Colonic mucosa (tissue), 4 donors: ENCODE measurements around the gene CPNE9. TPM values are rescaled to one million over a fixed set of nuclear protein-coding genes. Genes with fewer than 3 reads are reported as not detected.
A peak's percentile ranks its signal among the peaks of the same experiment; 100 is the strongest.

Experiments used
- DNase-seq: peaks from one replicate; pipeline ENCODE4 v3.0.0-alpha.2; 2020
- H3K27ac ChIP-seq: fragments of 200-600 bp; one replicate; pipeline ENCODE4 v1.8.0; 2021
- H3K27me3 ChIP-seq: fragments of 200-600 bp; one replicate; pipeline ENCODE4 v1.8.0; 2021
- H3K36me3 ChIP-seq: fragments of 200-600 bp; one replicate; pipeline ENCODE4 v1.8.0; 2021
- H3K4me1 ChIP-seq: fragments of 200-600 bp; one replicate; pipeline ENCODE4 v1.8.0; 2021; ENCODE audit warnings: mild to moderate bottlenecking
- H3K4me3 ChIP-seq: fragments of 200-600 bp; one replicate; pipeline ENCODE4 v1.8.0; 2021
- H3K9ac ChIP-seq, 2 donors: one replicate each; pipeline ENCODE4 v1.7.0; 2013; ENCODE audit warnings: control low read depth in 2 of 2, low read depth in 2 of 2, low read length in 2 of 2
- H3K9me3 ChIP-seq: fragments of 200-600 bp; one replicate; pipeline ENCODE4 v1.8.0; 2021
- CTCF ChIP-seq: fragments of 200-600 bp; IDR thresholded peaks from one replicate; pipeline ENCODE4 v1.8.0; 2022; ENCODE audit warnings: antibody characterized with exemption, mild to moderate bottlenecking
- intact Hi-C: fragments of 100-400 bp; cut with DNase I; formaldehyde crosslinking; loops from one replicate; pipeline ENCODE4 v1.14.1; 2022
- total RNA-seq, 2 donors: library from RNA; stranded (reverse); fragmentation: NEBNext Ultra II Directional in 1 of 2; extraction: Animal tissue kit (Norgen Biotek cat#: 25700) in 1 of 2; gene quantifications; one replicate each; pipeline ENCODE4 v1.2.1, GENCODE V29; 2021
- donor health status: healthy.
- donor health status: DM: no; HTN: no; CAD: no.
- donor health status: DM: no; HTN: no; CAD: no.

Gene CPNE9
- total RNA-seq, 2 donors from 2014 or later, result not detected

GRCh38 chr3:9746330-9746729 is 42.7 kb downstream of the CPNE9 start:
- TF ChIP-seq CTCF, result no peak
- H3K36me3 ChIP-seq, result peaks cover 28% of the 10 kb centered on the region
- H3K9me3 ChIP-seq, result no peaks in the 10 kb centered on the region
- H3K4me1 ChIP-seq, result peaks cover 7% of the 10 kb centered on the region
- no peak overlapping the region for H3K9ac ChIP-seq
- no peak for DNase-seq
- no peaks in the 10 kb centered on the region for H3K27me3 ChIP-seq
- H3K27ac ChIP-seq, result no peak overlapping the region
- intact Hi-C loops, result loop anchor here (5.0 kb wide), 1 partner anchor 46 kb away; the partner anchor contains the start of genes ARPC4 and TADA3
- no peak overlapping the region for H3K4me3 ChIP-seq

- Histone ChIP-seq H3K36me3 (peaks cover 28% of the 10 kb centered on the region), H3K27me3 (no peaks in the 10 kb centered on the region), H3K4me1 (peaks cover 7% of the 10 kb centered on the region), H3K9me3 (no peaks in the 10 kb centered on the region), H3K27ac (no peak overlapping the region), H3K9ac (no peak overlapping the region), H3K4me3 (no peak overlapping the region)
- intact Hi-C loops, result loop anchor here (5.0 kb wide), 1 partner anchor 45 kb away; the partner anchor contains the start of genes ARPC4 and TADA3
- no peak for TF ChIP-seq CTCF
- DNase-seq, result no peak
Measured at GRCh38 chr3:9747267-9747666, 43.6 kb downstream of the CPNE9 start.

DNA sequence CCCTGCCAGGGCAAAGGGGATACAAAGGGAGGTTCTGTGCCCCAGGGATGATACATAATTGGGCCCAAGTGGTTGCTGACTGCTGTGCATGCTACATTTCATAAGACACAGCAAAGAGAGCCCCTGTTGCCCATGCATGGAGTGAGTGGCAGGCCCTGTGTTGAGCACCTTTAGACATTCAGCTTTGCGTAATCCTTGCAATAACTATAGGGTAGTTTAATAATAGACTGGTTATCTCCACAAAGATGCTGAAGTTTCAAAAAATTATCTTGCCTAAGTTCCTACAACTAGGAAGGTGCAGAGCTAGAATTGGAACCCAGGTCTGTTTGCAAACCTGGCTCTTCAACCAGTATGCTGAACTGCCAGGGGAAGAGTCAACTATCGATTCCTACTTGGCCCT is 44.4 kb downstream of the CPNE9 start:
- Histone ChIP-seq H3K27ac (no peak overlapping the region), H3K36me3 (peaks cover 28% of the 10 kb centered on the region), H3K9me3 (no peaks in the 10 kb centered on the region), H3K4me1 (peaks cover 7% of the 10 kb centered on the region), H3K27me3 (no peaks in the 10 kb centered on the region), H3K9ac (no peak overlapping the region), H3K4me3 (no peak overlapping the region)
- intact Hi-C loops, result loop anchor here (5.0 kb wide), 1 partner anchor 44 kb away; the partner anchor contains the start of genes ARPC4 and TADA3
- no peak for TF ChIP-seq CTCF
- DNase-seq, result no peak

- DNase-seq, result no peak
- intact Hi-C loops, result loop anchor here (5.0 kb wide), 1 partner anchor 43 kb away; the partner anchor contains the start of genes ARPC4 and TADA3
- H3K27me3 ChIP-seq, result no peaks in the 10 kb centered on the region
- peak overlapping the region; percentile 90 for H3K27ac ChIP-seq
- H3K36me3 ChIP-seq, result peaks cover 20% of the 10 kb centered on the region
- peak overlapping the region; percentile 83 to 94 for H3K9ac ChIP-seq
- TF ChIP-seq CTCF, result no peak
- H3K4me3 ChIP-seq, result peak overlapping the region; percentile 54
- no peaks in the 10 kb centered on the region for H3K9me3 ChIP-seq
- H3K4me1 ChIP-seq, result peaks cover 7% of the 10 kb centered on the region
Measured at GRCh38 chr3:9749296-9749644, 45.6 kb downstream of the CPNE9 start.

- Histone ChIP-seq H3K9me3 (no peaks in the 10 kb centered on the region), H3K4me1 (peaks cover 7% of the 10 kb centered on the region), H3K4me3 (peak within 1 kb of the TSS; percentile 54), H3K9ac (peak within 1 kb of the TSS; percentile 83 to 94), H3K27me3 (no peaks in the 10 kb centered on the region), H3K27ac (peak within 1 kb of the TSS; percentile 90), H3K36me3 (peaks cover 15% of the 10 kb centered on the region)
- intact Hi-C loops, result loop anchor here (5.0 kb wide), 1 partner anchor 42 kb away; the partner anchor contains the start of genes ARPC4 and TADA3
- peak; percentile 99 for DNase-seq
- TF ChIP-seq CTCF, result no peak
Measured at GRCh38 chr3:9749645-9750555, 46.3 kb downstream of the CPNE9 start, which contains the start of gene OGG1. Gene OGG1 (plus strand): TSS chr3:9749952. CDS start chr3:9750287, 335 bp downstream.
